GM23338 (cell line): ENCODE measurements around the gene NTPCR.

Experiments used
- POLR2AphosphoS5 ChIP-seq: IDR thresholded peaks from 2 replicates; pipeline ENCODE4 v1.6.1; 2016; ENCODE audit warnings: antibody characterized with exemption, low read depth
- TF ChIP-seq, protein P1 (sequence below), 2 experiments: fragments of 200-600 bp in 1 of 2; sonication (generic) in 1 of 2; conservative IDR thresholded peaks; 2 replicates each; pipeline versions ENCODE4 v1.5.1 to v1.6.1; 2016 to 2017; ENCODE audit warnings: antibody characterized with exemption in 2 of 2, low read depth in 2 of 2, mild to moderate bottlenecking in 2 of 2, moderate library complexity in 1 of 2

DNA sequence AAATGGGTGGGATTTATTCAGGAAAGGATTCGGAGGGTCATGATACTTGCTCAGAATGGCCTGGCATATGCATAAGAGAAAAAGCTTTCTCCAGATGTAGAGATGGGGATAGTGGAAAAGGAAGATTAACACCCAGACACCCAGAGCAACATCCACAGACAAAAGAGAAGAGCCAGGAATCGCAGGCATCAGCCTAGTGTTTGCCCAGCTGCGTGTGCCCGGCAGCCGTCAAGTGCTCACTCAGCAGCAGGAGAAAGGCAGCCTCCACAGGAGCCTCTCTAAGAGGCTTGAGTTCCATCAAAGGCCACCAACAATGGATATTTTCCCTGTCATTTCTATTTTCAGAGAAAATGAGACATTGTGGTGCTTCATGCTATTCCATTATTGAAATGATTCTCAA is 54.7 kb downstream of the NTPCR start:
- TF ChIP-seq, protein P1, sequence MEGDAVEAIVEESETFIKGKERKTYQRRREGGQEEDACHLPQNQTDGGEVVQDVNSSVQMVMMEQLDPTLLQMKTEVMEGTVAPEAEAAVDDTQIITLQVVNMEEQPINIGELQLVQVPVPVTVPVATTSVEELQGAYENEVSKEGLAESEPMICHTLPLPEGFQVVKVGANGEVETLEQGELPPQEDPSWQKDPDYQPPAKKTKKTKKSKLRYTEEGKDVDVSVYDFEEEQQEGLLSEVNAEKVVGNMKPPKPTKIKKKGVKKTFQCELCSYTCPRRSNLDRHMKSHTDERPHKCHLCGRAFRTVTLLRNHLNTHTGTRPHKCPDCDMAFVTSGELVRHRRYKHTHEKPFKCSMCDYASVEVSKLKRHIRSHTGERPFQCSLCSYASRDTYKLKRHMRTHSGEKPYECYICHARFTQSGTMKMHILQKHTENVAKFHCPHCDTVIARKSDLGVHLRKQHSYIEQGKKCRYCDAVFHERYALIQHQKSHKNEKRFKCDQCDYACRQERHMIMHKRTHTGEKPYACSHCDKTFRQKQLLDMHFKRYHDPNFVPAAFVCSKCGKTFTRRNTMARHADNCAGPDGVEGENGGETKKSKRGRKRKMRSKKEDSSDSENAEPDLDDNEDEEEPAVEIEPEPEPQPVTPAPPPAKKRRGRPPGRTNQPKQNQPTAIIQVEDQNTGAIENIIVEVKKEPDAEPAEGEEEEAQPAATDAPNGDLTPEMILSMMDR (conservative IDR thresholded peaks at IDR 0.05; ENCODE audit: low read depth in 2 of 2) = no peak
- TF ChIP-seq POLR2AphosphoS5 = no peak
